HepG2 (cell line): Measurements from ENCODE around the gene SNX21. TPM values are rescaled to one million over a fixed set of nuclear protein-coding genes. Genes with fewer than 3 reads are reported as not detected.

ENCODE experiments used
- DMAP1 ChIP-seq: IDR thresholded peaks from 2 replicates; pipeline ENCODE4 v1.6.1; 2016
- HNRNPLL ChIP-seq: fragments of 200-400 bp; formaldehyde crosslinking; IDR thresholded peaks from 2 replicates; pipeline ENCODE4 v1.6.1; 2017; ENCODE audit warnings: mild to moderate bottlenecking, low read depth, low read length; ENCODE audit not compliant: poor library complexity, severe bottlenecking
- HOXA3 ChIP-seq: sonication (generic); formaldehyde crosslinking; IDR thresholded peaks from 2 replicates; pipeline ENCODE4 v1.5.0; 2020; ENCODE audit warnings: missing genetic modification reagents
- NFYB ChIP-seq: sonication (generic); formaldehyde crosslinking; IDR thresholded peaks from 2 replicates; pipeline ENCODE4 v1.4.0; 2020; ENCODE audit warnings: missing genetic modification reagents
- PCBP1 ChIP-seq: fragments of 200-400 bp; formaldehyde crosslinking; IDR thresholded peaks from 2 replicates; pipeline ENCODE4 v1.6.1; 2017; ENCODE audit warnings: mild to moderate bottlenecking, low read depth, low read length, borderline replicate concordance
- REXO4 ChIP-seq: sonication (generic); formaldehyde crosslinking; IDR thresholded peaks from 2 replicates; pipeline ENCODE4 v1.8.0; 2022; ENCODE audit warnings: missing genetic modification reagents, mild to moderate bottlenecking, borderline replicate concordance
- RFXANK ChIP-seq: IDR thresholded peaks from 2 replicates; pipeline ENCODE4 v1.6.1; 2016
- SIN3A ChIP-seq: IDR thresholded peaks from 2 replicates; pipeline ENCODE4 v1.6.1; 2011; ENCODE audit warnings: low read depth, mild to moderate bottlenecking, control low read depth, low read length, borderline replicate concordance
- SOX6 ChIP-seq, 2 experiments: fragments of 450-650 bp in 1 of 2; sonication (generic) in 1 of 2; formaldehyde crosslinking in 1 of 2; IDR thresholded peaks; 2 replicates each; pipeline versions ENCODE4 v1.4.0 to v1.6.1; 2017 to 2020; ENCODE audit warnings: antibody characterized with exemption in 1 of 2, mild to moderate bottlenecking in 1 of 2, missing genetic modification reagents in 1 of 2
- TFDP1 ChIP-seq: IDR thresholded peaks from 2 replicates; pipeline ENCODE4 v1.6.1; 2016; ENCODE audit warnings: missing compliant biosample characterization, missing genetic modification reagents, borderline replicate concordance
- ZBTB46 ChIP-seq: sonication (generic); formaldehyde crosslinking; IDR thresholded peaks from 2 replicates; pipeline ENCODE4 v1.4.0; 2020; ENCODE audit warnings: mild to moderate bottlenecking, missing genetic modification reagents, borderline replicate concordance
- ZNF841 ChIP-seq: sonication (generic); formaldehyde crosslinking; IDR thresholded peaks from 2 replicates; pipeline ENCODE4 v1.8.1; 2023; ENCODE audit warnings: missing genetic modification reagents, borderline replicate concordance
- polyA plus RNA-seq, 8 experiments: library from polyadenylated mRNA; depleted of rRNA in 3 of 8; stranded (reverse) in 7 of 8; unstranded in 1 of 8; fragments of >200 nt; fragmentation: Illumina TruSeq in 4 of 8; extraction: Trizol in 4 of 8; gene quantifications; 2 replicates each; pipeline versions ENCODE4 v1.2.1 to v1.2.3, GENCODE V29; 2011 to 2016; ENCODE audit warnings: low read depth in 4 of 8, missing spikeins in 1 of 8, mixed read lengths in 1 of 8; ENCODE audit not compliant: insufficient read depth in 1 of 8
- total RNA-seq, 5 experiments: library from RNA; depleted of rRNA; stranded (reverse); fragments of >200 nt; fragmentation: Illumina TruSeq; extraction: Trizol; gene quantifications; 2 replicates each; pipeline ENCODE4 v1.2.3, GENCODE V29; 2016; ENCODE audit warnings: low read depth in 1 of 5
- TF ChIP-seq, protein P1 (sequence below): sonication (generic); formaldehyde crosslinking; IDR thresholded peaks from 2 replicates; pipeline ENCODE4 v1.5.0; 2020; ENCODE audit warnings: missing genetic modification reagents
- TF ChIP-seq, protein P2 (sequence below), 2 experiments: sonication (generic) in 1 of 2; formaldehyde crosslinking in 1 of 2; IDR thresholded peaks; 2 replicates each; pipeline versions ENCODE4 v1.4.0 to v1.6.1; 2016 to 2020; ENCODE audit warnings: borderline replicate concordance in 1 of 2, low read depth in 1 of 2, mild to moderate bottlenecking in 1 of 2, missing genetic modification reagents in 1 of 2
- TF ChIP-seq, protein P3 (sequence below): sonication (generic); formaldehyde crosslinking; conservative IDR thresholded peaks from 2 replicates; pipeline ENCODE4 v1.8.0; 2022; ENCODE audit warnings: missing genetic modification reagents

The SNX21 gene
- total and polyA plus RNA-seq, 2 of the 13 experiments (the other 11 are each of a cell fraction or from before 2014, with no cell fraction given): 7.7 to 12.8 TPM

- TF ChIP-seq SOX6 (IDR thresholded peaks at IDR 0.05): no peak
- peak; percentile 58; the same call in 1 of the 2 replicates for TF ChIP-seq SOX6 (CRISPR knock-in tag; IDR thresholded peaks at IDR 0.05)
- TF ChIP-seq, protein P1, sequence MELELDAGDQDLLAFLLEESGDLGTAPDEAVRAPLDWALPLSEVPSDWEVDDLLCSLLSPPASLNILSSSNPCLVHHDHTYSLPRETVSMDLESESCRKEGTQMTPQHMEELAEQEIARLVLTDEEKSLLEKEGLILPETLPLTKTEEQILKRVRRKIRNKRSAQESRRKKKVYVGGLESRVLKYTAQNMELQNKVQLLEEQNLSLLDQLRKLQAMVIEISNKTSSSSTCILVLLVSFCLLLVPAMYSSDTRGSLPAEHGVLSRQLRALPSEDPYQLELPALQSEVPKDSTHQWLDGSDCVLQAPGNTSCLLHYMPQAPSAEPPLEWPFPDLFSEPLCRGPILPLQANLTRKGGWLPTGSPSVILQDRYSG (CRISPR knock-in tag): 0 out of 2 replicates have a peak, but pooled peaks have one; percentile 52
- TF ChIP-seq NFYB (CRISPR knock-in tag): no peak
- no peak for TF ChIP-seq ZBTB46 (CRISPR knock-in tag)
- TF ChIP-seq REXO4 (CRISPR knock-in tag): no peak
- TF ChIP-seq HNRNPLL: no peak
- TF ChIP-seq ZNF841: no peak
- TF ChIP-seq RFXANK (CRISPR knock-in tag): no peak
- TF ChIP-seq PCBP1: no peak
- TF ChIP-seq DMAP1 (CRISPR knock-in tag): no peak
- TF ChIP-seq, protein P2, sequence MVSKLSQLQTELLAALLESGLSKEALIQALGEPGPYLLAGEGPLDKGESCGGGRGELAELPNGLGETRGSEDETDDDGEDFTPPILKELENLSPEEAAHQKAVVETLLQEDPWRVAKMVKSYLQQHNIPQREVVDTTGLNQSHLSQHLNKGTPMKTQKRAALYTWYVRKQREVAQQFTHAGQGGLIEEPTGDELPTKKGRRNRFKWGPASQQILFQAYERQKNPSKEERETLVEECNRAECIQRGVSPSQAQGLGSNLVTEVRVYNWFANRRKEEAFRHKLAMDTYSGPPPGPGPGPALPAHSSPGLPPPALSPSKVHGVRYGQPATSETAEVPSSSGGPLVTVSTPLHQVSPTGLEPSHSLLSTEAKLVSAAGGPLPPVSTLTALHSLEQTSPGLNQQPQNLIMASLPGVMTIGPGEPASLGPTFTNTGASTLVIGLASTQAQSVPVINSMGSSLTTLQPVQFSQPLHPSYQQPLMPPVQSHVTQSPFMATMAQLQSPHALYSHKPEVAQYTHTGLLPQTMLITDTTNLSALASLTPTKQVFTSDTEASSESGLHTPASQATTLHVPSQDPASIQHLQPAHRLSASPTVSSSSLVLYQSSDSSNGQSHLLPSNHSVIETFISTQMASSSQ (IDR thresholded peaks at IDR 0.05; ENCODE audit: low read depth): 0 out of 2 replicates have a peak, but pooled peaks have one; percentile 51
- TF ChIP-seq, protein P2 (CRISPR knock-in tag; IDR thresholded peaks at IDR 0.05; ENCODE audit: borderline replicate concordance): no peak; the same call in 1 of the 2 replicates
- TF ChIP-seq TFDP1: no peak
- TF ChIP-seq, protein P3, sequence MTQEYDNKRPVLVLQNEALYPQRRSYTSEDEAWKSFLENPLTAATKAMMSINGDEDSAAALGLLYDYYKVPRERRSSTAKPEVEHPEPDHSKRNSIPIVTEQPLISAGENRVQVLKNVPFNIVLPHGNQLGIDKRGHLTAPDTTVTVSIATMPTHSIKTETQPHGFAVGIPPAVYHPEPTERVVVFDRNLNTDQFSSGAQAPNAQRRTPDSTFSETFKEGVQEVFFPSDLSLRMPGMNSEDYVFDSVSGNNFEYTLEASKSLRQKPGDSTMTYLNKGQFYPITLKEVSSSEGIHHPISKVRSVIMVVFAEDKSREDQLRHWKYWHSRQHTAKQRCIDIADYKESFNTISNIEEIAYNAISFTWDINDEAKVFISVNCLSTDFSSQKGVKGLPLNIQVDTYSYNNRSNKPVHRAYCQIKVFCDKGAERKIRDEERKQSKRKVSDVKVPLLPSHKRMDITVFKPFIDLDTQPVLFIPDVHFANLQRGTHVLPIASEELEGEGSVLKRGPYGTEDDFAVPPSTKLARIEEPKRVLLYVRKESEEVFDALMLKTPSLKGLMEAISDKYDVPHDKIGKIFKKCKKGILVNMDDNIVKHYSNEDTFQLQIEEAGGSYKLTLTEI (CRISPR knock-in tag): no peak
- TF ChIP-seq SIN3A: no peak
- 0 out of 2 replicates have a peak, but pooled peaks have one; percentile 15 for TF ChIP-seq HOXA3
These were observed 33.7 kb downstream of the SNX21 start (continued) for GRCh38 chr20:45867136-45867818.
